ENCODE measurements around the gene SMC1B.
"Not testable (repeated sequence)": the region's sequence is repeated elsewhere in the genome, so short reads cannot be mapped to it uniquely, and the experiment has no call there.

Gene SMC1B

GRCh38 chr22:45296628-45297297, 116.6 kb downstream of the SMC1B start:
- DNase-seq: no peak

- no peak for DNase-seq
Observed at GRCh38 chr22:45295492-45295891, 117.9 kb downstream of the SMC1B start.

GRCh38 chr22:45295004-45295403, 118.4 kb downstream of the SMC1B start:
- not testable (repeated sequence) for DNase-seq

Measured in activated CD8-positive, alpha-beta memory T cell treated with anti-CD3 and anti-CD28 coated beads, Interleukin-2, amount 50 U/mL, for 4 hours (primary cell).